ENCODE data around the gene CPTP. TPM values are rescaled to one million over a fixed set of nuclear protein-coding genes. Genes with fewer than 3 reads are reported as not detected.
A peak's percentile ranks its signal among the peaks of the same experiment; 100 is the strongest.

The CPTP gene
- total RNA-seq, 1 experiment from 2014 or later = 52.2 TPM

DNA sequence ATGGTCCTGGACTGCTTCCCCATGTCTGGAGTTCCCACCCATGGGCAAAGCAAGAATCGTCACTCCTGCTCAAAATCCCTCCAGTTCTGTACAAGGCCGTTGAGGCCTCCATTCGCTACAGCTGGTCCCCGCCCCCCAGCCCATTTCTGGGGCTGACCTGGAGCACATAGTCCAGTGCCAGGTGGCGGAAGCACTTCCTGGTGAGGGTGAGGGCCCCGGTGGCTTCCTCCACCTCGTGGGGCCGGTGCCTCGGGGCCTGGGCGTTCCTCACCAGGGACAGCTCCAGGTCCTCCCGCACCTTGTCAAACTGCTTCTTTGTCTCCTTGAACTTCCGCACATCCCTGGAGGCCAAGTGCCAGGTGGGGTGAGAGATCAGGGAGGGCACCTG lies 24.3 kb upstream of the CPTP start:
- CTCF ChIA-PET = interaction anchor here (0.6 to 0.9 kb wide), 2 partner anchors 8 to 9 kb away, joined by 3 to 4 read pairs; no protein-coding TSS in a partner anchor
- TSS peak; percentile 67 for BruUV-seq (replicated peaks)
- H3K9me3 ChIP-seq (ENCODE audit: control insufficient read depth, insufficient read depth, low read depth, low read length) = no peaks in the 10 kb centered on the region
- no peaks in the 10 kb centered on the region for H3K36me3 ChIP-seq (ENCODE audit: control insufficient read depth, insufficient read depth, low read length)
- intact Hi-C loops (cut with micrococcal nuclease; ENCODE audit: unreplicated experiment) (no loop called here), in situ Hi-C loops (cut with HindIII; ENCODE audit: low pct_unique_long_range_greater_than_20kb, low sequenced_read_pairs) (no loop called here)
- no peaks in the 10 kb centered on the region for H3K27me3 ChIP-seq (ENCODE audit: control insufficient read depth, insufficient read depth, low read length)
- POLR2A ChIA-PET = no interaction called here
- peaks cover 18% of the 10 kb centered on the region for H3K4me1 ChIP-seq (ENCODE audit: control insufficient read depth, insufficient read depth, low read length)
- ATAC-seq (no peak), DNase-seq (ENCODE audit: low read depth, low spot score) (no peak)
- H3K27ac ChIP-seq (ENCODE audit: low read length) = no peak overlapping the region
- no peak overlapping the region for H3K4me3 ChIP-seq (ENCODE audit: low read depth in 2 of 2, low read length in 2 of 2)
- TF ChIP-seq, protein P1, sequence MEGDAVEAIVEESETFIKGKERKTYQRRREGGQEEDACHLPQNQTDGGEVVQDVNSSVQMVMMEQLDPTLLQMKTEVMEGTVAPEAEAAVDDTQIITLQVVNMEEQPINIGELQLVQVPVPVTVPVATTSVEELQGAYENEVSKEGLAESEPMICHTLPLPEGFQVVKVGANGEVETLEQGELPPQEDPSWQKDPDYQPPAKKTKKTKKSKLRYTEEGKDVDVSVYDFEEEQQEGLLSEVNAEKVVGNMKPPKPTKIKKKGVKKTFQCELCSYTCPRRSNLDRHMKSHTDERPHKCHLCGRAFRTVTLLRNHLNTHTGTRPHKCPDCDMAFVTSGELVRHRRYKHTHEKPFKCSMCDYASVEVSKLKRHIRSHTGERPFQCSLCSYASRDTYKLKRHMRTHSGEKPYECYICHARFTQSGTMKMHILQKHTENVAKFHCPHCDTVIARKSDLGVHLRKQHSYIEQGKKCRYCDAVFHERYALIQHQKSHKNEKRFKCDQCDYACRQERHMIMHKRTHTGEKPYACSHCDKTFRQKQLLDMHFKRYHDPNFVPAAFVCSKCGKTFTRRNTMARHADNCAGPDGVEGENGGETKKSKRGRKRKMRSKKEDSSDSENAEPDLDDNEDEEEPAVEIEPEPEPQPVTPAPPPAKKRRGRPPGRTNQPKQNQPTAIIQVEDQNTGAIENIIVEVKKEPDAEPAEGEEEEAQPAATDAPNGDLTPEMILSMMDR (IDR thresholded peaks at IDR 0.05) = peak; percentile 47
- TF ChIP-seq SIN3A (IDR thresholded peaks at IDR 0.05; ENCODE audit: borderline replicate concordance, insufficient read depth, low read depth, low read length) (no peak), TCF7L2 (IDR thresholded peaks at IDR 0.05; ENCODE audit: low read depth, low read length) (no peak)

DNA sequence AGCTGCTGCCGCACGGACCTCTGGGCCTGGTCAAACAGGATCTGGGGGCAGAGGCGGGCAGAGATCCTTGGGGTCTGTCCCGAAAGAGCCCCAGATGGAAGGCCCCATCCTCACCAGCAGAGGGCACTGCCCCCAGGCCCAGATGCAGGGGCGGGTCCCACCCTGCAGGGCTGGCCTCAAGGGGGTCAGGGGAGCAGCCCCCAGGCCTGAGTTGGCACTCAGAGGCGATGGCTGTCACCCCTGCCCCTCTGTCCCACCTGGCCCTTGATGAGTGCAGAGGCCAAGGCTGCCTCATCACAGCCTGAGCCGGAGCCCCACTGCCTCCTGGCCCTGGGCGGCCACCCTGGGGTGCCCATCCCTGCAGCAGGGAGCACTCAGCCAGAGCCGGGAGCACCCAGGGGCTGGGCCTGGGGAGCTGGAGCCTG lies 22.6 kb upstream of the CPTP start:
- intact Hi-C loops (cut with micrococcal nuclease; ENCODE audit: unreplicated experiment) = no loop called here
- H3K36me3 ChIP-seq (ENCODE audit: control insufficient read depth, insufficient read depth, low read length) = no peaks in the 10 kb centered on the region
- no peak overlapping the region for H3K27ac ChIP-seq (ENCODE audit: low read length)
- ATAC-seq (0 out of 2 replicates have a peak, but pooled peaks have one; percentile 8), DNase-seq (ENCODE audit: low read depth, low spot score) (no peak)
- no peaks in the 10 kb centered on the region for H3K9me3 ChIP-seq (ENCODE audit: control insufficient read depth, insufficient read depth, low read depth, low read length)
- POLR2A ChIA-PET = no interaction called here
- no peak overlapping the region for H3K4me3 ChIP-seq (ENCODE audit: low read depth in 2 of 2, low read length in 2 of 2)
- in situ Hi-C loops (cut with HindIII; ENCODE audit: low pct_unique_long_range_greater_than_20kb, low sequenced_read_pairs) = no loop called here
- TF ChIP-seq, protein P1 (IDR thresholded peaks at IDR 0.05) = peak; percentile 87
- no peak for TF ChIP-seq SIN3A (IDR thresholded peaks at IDR 0.05; ENCODE audit: borderline replicate concordance, insufficient read depth, low read depth, low read length)
- no peaks in the 10 kb centered on the region for H3K27me3 ChIP-seq (ENCODE audit: control insufficient read depth, insufficient read depth, low read length)
- BruUV-seq (replicated peaks) = no TSS peak
- H3K4me1 ChIP-seq (ENCODE audit: control insufficient read depth, insufficient read depth, low read length) = peaks cover 33% of the 10 kb centered on the region
- CTCF ChIA-PET = no interaction called here

DNA sequence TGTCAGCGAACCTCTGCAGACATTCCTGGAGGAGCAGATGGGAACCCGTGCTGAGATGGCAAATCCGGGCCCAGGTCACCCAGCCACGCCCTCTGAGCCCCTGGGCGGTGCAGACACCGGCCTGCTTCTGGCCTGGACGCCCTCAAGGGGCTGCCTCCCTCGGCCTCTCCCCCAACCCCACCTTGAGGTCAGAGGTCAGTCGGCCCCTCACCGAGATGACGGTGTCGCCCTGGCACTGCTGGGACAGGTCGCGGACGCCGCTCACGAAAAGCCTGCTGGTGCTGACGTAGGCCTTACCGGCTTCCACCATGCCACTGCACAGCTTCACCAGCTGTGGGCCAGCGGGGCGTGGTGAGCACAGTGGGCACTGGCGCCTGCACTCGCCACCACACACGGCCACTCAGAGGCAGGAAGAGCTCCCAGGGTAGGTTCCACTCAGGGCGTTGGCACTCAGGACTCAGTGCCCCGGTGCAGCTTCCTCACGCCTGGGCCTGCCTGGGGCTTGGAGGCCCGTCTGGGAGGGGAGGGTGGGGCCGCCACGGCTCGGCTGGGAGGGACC lies 21.6 kb upstream of the CPTP start:
- no peak overlapping the region for H3K27ac ChIP-seq (ENCODE audit: low read length)
- peaks cover 33% of the 10 kb centered on the region for H3K4me1 ChIP-seq (ENCODE audit: control insufficient read depth, insufficient read depth, low read length)
- H3K36me3 ChIP-seq (ENCODE audit: control insufficient read depth, insufficient read depth, low read length) = no peaks in the 10 kb centered on the region; the same call in 1 of the 2 replicates
- ATAC-seq (no peak), DNase-seq (ENCODE audit: low read depth, low spot score) (no peak)
- ChIA-PET POLR2A (no interaction called here), CTCF (no interaction called here)
- intact Hi-C loops (cut with micrococcal nuclease; ENCODE audit: unreplicated experiment) (no loop called here), in situ Hi-C loops (cut with HindIII; ENCODE audit: low pct_unique_long_range_greater_than_20kb, low sequenced_read_pairs) (no loop called here)
- no peak overlapping the region for H3K4me3 ChIP-seq (ENCODE audit: low read depth in 2 of 2, low read length in 2 of 2)
- H3K27me3 ChIP-seq (ENCODE audit: control insufficient read depth, insufficient read depth, low read length) = no peaks in the 10 kb centered on the region
- no peak for TF ChIP-seq POLR2AphosphoS5 (IDR thresholded peaks at IDR 0.05; ENCODE audit: low read depth, low read length)
- TF ChIP-seq, protein P1 (IDR thresholded peaks at IDR 0.05) = no peak
- TF ChIP-seq TCF7L2 (IDR thresholded peaks at IDR 0.05; ENCODE audit: low read depth, low read length) = no peak
- TF ChIP-seq, protein P2, sequence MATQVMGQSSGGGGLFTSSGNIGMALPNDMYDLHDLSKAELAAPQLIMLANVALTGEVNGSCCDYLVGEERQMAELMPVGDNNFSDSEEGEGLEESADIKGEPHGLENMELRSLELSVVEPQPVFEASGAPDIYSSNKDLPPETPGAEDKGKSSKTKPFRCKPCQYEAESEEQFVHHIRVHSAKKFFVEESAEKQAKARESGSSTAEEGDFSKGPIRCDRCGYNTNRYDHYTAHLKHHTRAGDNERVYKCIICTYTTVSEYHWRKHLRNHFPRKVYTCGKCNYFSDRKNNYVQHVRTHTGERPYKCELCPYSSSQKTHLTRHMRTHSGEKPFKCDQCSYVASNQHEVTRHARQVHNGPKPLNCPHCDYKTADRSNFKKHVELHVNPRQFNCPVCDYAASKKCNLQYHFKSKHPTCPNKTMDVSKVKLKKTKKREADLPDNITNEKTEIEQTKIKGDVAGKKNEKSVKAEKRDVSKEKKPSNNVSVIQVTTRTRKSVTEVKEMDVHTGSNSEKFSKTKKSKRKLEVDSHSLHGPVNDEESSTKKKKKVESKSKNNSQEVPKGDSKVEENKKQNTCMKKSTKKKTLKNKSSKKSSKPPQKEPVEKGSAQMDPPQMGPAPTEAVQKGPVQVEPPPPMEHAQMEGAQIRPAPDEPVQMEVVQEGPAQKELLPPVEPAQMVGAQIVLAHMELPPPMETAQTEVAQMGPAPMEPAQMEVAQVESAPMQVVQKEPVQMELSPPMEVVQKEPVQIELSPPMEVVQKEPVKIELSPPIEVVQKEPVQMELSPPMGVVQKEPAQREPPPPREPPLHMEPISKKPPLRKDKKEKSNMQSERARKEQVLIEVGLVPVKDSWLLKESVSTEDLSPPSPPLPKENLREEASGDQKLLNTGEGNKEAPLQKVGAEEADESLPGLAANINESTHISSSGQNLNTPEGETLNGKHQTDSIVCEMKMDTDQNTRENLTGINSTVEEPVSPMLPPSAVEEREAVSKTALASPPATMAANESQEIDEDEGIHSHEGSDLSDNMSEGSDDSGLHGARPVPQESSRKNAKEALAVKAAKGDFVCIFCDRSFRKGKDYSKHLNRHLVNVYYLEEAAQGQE (IDR thresholded peaks at IDR 0.05; ENCODE audit: insufficient read depth in 1 of 2, low read depth in 2 of 2, low read length in 1 of 2) = no peak
- TF ChIP-seq SIN3A (IDR thresholded peaks at IDR 0.05; ENCODE audit: borderline replicate concordance, insufficient read depth, low read depth, low read length) = no peak
- BruUV-seq (replicated peaks) = no TSS peak
- H3K9me3 ChIP-seq (ENCODE audit: control insufficient read depth, insufficient read depth, low read depth, low read length) = no peaks in the 10 kb centered on the region
